Body of pancreas (tissue), 4 donors: ENCODE results near the gene FAM135A.

Experiments
- CTCF ChIP-seq, 7 experiments: fragments of 450-650 bp in 4 of 7; fragments of 200-600 bp in 3 of 7; sonication (generic) in 3 of 7; IDR thresholded peaks; one replicate each; pipeline ENCODE4 v1.5.1; 2016 to 2019; ENCODE audit warnings: antibody characterized with exemption in 7 of 7
- POLR2A ChIP-seq, 3 donors: fragments of 450-650 bp; IDR thresholded peaks; one replicate each; pipeline ENCODE4 v1.6.1; 2016; ENCODE audit warnings: antibody characterized with exemption in 3 of 3, mild to moderate bottlenecking in 2 of 3

GRCh38 chr6:70369332-70369950 is 43.9 kb upstream of the FAM135A start:
- TF ChIP-seq CTCF (IDR thresholded peaks at IDR 0.05), result peak; percentile 73 to 91 (median 87)
- no peak for TF ChIP-seq POLR2A (IDR thresholded peaks at IDR 0.05)
